ENCODE results near the gene TGFBR3.
A peak's percentile ranks its signal among the peaks of the same experiment; 100 is the strongest.

TGFBR3 gene

GRCh38 chr1:91717839-91718238 is 168.1 kb downstream of the TGFBR3 start:
- no peak for DNase-seq (ENCODE audit: low read depth in 2 of 3, low spot score in 2 of 3)

GRCh38 chr1:91716339-91716738 is 169.6 kb downstream of the TGFBR3 start:
- DNase-seq (ENCODE audit: low read depth in 2 of 3, low spot score in 2 of 3), result no peak

- DNase-seq (ENCODE audit: low read depth in 2 of 3, low spot score in 2 of 3), result no peak
Observed at GRCh38 chr1:91715416-91716000, 170.4 kb downstream of the TGFBR3 start.

- no peak for DNase-seq (ENCODE audit: low read depth in 2 of 3, low spot score in 2 of 3)
Observed at GRCh38 chr1:91714867-91715381, 171.0 kb downstream of the TGFBR3 start.

GRCh38 chr1:91712981-91713841 is 172.7 kb downstream of the TGFBR3 start:
- peak in 2 of 3 experiments; percentile 16 to 39 for DNase-seq (ENCODE audit: low read depth in 2 of 3, low spot score in 2 of 3)

GRCh38 chr1:91712393-91712792 is 173.6 kb downstream of the TGFBR3 start:
- no peak for DNase-seq (ENCODE audit: low read depth in 2 of 3, low spot score in 2 of 3)

- DNase-seq (ENCODE audit: low read depth in 2 of 3, low spot score in 2 of 3), result no peak
Observed at GRCh38 chr1:91711504-91712247, 174.3 kb downstream of the TGFBR3 start.

- no peak for DNase-seq (ENCODE audit: low read depth in 2 of 3, low spot score in 2 of 3)
Observed at GRCh38 chr1:91710261-91710660, 175.7 kb downstream of the TGFBR3 start.

- DNase-seq (ENCODE audit: low read depth in 2 of 3, low spot score in 2 of 3), result no peak
Observed at GRCh38 chr1:91708691-91709090, 177.3 kb downstream of the TGFBR3 start.

- no peak for DNase-seq (ENCODE audit: low read depth in 2 of 3, low spot score in 2 of 3)
Observed at GRCh38 chr1:91707890-91708218, 178.1 kb downstream of the TGFBR3 start.

GRCh38 chr1:91707114-91707889 is 178.6 kb downstream of the TGFBR3 start:
- no peak for DNase-seq (ENCODE audit: low read depth in 2 of 3, low spot score in 2 of 3)

GRCh38 chr1:91706140-91706957 is 179.6 kb downstream of the TGFBR3 start:
- no peak for DNase-seq (ENCODE audit: low read depth in 2 of 3, low spot score in 2 of 3)

GRCh38 chr1:91704746-91705145 is 181.2 kb downstream of the TGFBR3 start:
- no peak for DNase-seq (ENCODE audit: low read depth in 2 of 3, low spot score in 2 of 3)

GRCh38 chr1:91703095-91703494 is 182.9 kb downstream of the TGFBR3 start:
- DNase-seq (ENCODE audit: low read depth in 2 of 3, low spot score in 2 of 3), result no peak

GRCh38 chr1:91701472-91701869 is 184.5 kb downstream of the TGFBR3 start:
- no peak for DNase-seq (ENCODE audit: low read depth in 2 of 3, low spot score in 2 of 3)

GRCh38 chr1:91700771-91701471 is 185.0 kb downstream of the TGFBR3 start:
- no peak for DNase-seq (ENCODE audit: low read depth in 2 of 3, low spot score in 2 of 3)

- no peak for DNase-seq (ENCODE audit: low read depth in 2 of 3, low spot score in 2 of 3)
Observed at GRCh38 chr1:91700332-91700731, 185.6 kb downstream of the TGFBR3 start.

- no peak for DNase-seq (ENCODE audit: low read depth in 2 of 3, low spot score in 2 of 3)
Observed at GRCh38 chr1:91699339-91699974, 186.5 kb downstream of the TGFBR3 start.

- no peak for DNase-seq (ENCODE audit: low read depth in 2 of 3, low spot score in 2 of 3)
Observed at GRCh38 chr1:91697861-91698260, 188.1 kb downstream of the TGFBR3 start.
